Measurements from ENCODE around the gene IL17RE. TPM values are rescaled to one million over a fixed set of nuclear protein-coding genes. Genes with fewer than 3 reads are reported as not detected.

IL17RE gene
- total and polyA plus RNA-seq, 2 of the 13 experiments (the other 11 are each of a cell fraction or from before 2014, with no cell fraction given) = 14.5 to 24.1 TPM

- TF ChIP-seq HIC2 (CRISPR knock-in tag; IDR thresholded peaks at IDR 0.05; ENCODE audit: low read depth) = 0 out of 2 replicates have a peak, but pooled peaks have one; percentile 54
- 0 out of 2 replicates have a peak, but pooled peaks have one; percentile 51 for TF ChIP-seq AHDC1 (CRISPR knock-in tag; IDR thresholded peaks at IDR 0.05; ENCODE audit: borderline replicate concordance)
- TF ChIP-seq ZC3H13 (CRISPR knock-in tag; IDR thresholded peaks at IDR 0.05) = no peak
- TF ChIP-seq RFXANK (CRISPR knock-in tag; IDR thresholded peaks at IDR 0.05) = peak; percentile 46; the same call in 1 of the 2 replicates
- no peak for TF ChIP-seq ZNF83 (CRISPR knock-in tag; IDR thresholded peaks at IDR 0.05; ENCODE audit: borderline replicate concordance)
- TF ChIP-seq ZNF44 (CRISPR knock-in tag; IDR thresholded peaks at IDR 0.05) = no peak
- peak; percentile 38 for TF ChIP-seq IKZF4 (CRISPR knock-in tag; IDR thresholded peaks at IDR 0.05; ENCODE audit: borderline replicate concordance, low read depth, not compliant biosample characterization)
- TF ChIP-seq KLF12 (CRISPR knock-in tag; IDR thresholded peaks at IDR 0.05; ENCODE audit: borderline replicate concordance) = peak; percentile 66
- TF ChIP-seq PRPF4 (IDR thresholded peaks at IDR 0.05; ENCODE audit: low read depth, low read length, poor library complexity, severe bottlenecking) = no peak
- no peak for TF ChIP-seq FOXK2 (IDR thresholded peaks at IDR 0.05)
- TF ChIP-seq ZNF780A (CRISPR knock-in tag; IDR thresholded peaks at IDR 0.05) = no peak
- TF ChIP-seq ZNF674 (CRISPR knock-in tag; IDR thresholded peaks at IDR 0.05; ENCODE audit: low read depth) = no peak
- 0 out of 2 replicates have a peak, but pooled peaks have one; percentile 15 for TF ChIP-seq HMG20A (CRISPR knock-in tag; IDR thresholded peaks at IDR 0.05; ENCODE audit: borderline replicate concordance)
- TF ChIP-seq ZSCAN12 (CRISPR knock-in tag; IDR thresholded peaks at IDR 0.05) = peak; percentile 65; the same call in 1 of the 2 replicates
- 0 out of 2 replicates have a peak, but pooled peaks have one; percentile 76 for TF ChIP-seq MZF1 (CRISPR knock-in tag; IDR thresholded peaks at IDR 0.05; ENCODE audit: borderline replicate concordance)
- 0 out of 2 replicates have a peak, but pooled peaks have one; percentile 35 for TF ChIP-seq RARG (CRISPR knock-in tag; IDR thresholded peaks at IDR 0.05; ENCODE audit: low read depth)
- TF ChIP-seq PTBP1 (IDR thresholded peaks at IDR 0.05; ENCODE audit: low read depth, low read length, poor library complexity, severe bottlenecking) = no peak
- TF ChIP-seq ZNF652 (CRISPR knock-in tag; IDR thresholded peaks at IDR 0.05; ENCODE audit: borderline replicate concordance, low read depth) = no peak
- TF ChIP-seq ONECUT2 (CRISPR knock-in tag; IDR thresholded peaks at IDR 0.05) = no peak
- no peak for TF ChIP-seq ELF4 (CRISPR knock-in tag; IDR thresholded peaks at IDR 0.05; ENCODE audit: borderline replicate concordance)
- TF ChIP-seq, protein P1, sequence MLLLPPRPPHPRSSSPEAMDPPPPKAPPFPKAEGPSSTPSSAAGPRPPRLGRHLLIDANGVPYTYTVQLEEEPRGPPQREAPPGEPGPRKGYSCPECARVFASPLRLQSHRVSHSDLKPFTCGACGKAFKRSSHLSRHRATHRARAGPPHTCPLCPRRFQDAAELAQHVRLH (CRISPR knock-in tag; IDR thresholded peaks at IDR 0.05; ENCODE audit: borderline replicate concordance, low read depth) = peak; percentile 54; the same call in 1 of the 2 replicates
- no peak for TF ChIP-seq ZNF629 (CRISPR knock-in tag; conservative IDR thresholded peaks at IDR 0.05)
- no peak for TF ChIP-seq KDM3A (CRISPR knock-in tag; IDR thresholded peaks at IDR 0.05; ENCODE audit: low read depth)
Measured at GRCh38 chr3:9890249-9891071, 12.2 kb upstream of the IL17RE start, which contains the start of gene JAGN1 (continued).

Data from HepG2 (cell line).